ENCODE results near the gene DNAAF9. TPM values are rescaled to one million over a fixed set of nuclear protein-coding genes. Genes with fewer than 3 reads are reported as not detected.
A peak's percentile ranks its signal among the peaks of the same experiment; 100 is the strongest.

DNAAF9 gene
- total and polyA plus RNA-seq, 3 donors from 2014 or later, result 22.1 to 36.8 (median 31.6) TPM

GRCh38 chr20:3383878-3384495 lies 23.5 kb downstream of the DNAAF9 start:
- DNase-seq, result no peak
- intact Hi-C loops (cut with DNase I; ENCODE audit: low total_unique reads), result no loop called here
- H3K27me3 ChIP-seq, result no peaks in the 10 kb centered on the region
- no peaks in the 10 kb centered on the region for H3K4me1 ChIP-seq
- H3K36me3 ChIP-seq (ENCODE audit: low read depth, missing control alignments), result no peaks in the 10 kb centered on the region
- WGBS, 2 donors, result 84 to 95% methylated on average over 7 of the region's 7 CpGs
- no peak for TF ChIP-seq CTCF (IDR thresholded peaks at IDR 0.05)
- TF ChIP-seq POLR2A (IDR thresholded peaks at IDR 0.05), result no peak
- H3K27ac ChIP-seq, result no peak overlapping the region
- H3K4me3 ChIP-seq, result no peak overlapping the region
- H3K9me3 ChIP-seq, result no peaks in the 10 kb centered on the region

- Histone ChIP-seq H3K27ac (no peak overlapping the region), H3K4me3 (no peak overlapping the region), H3K36me3 (ENCODE audit: low read depth, missing control alignments) (no peaks in the 10 kb centered on the region), H3K27me3 (no peaks in the 10 kb centered on the region), H3K4me1 (no peaks in the 10 kb centered on the region), H3K9me3 (no peaks in the 10 kb centered on the region)
- DNase-seq, result no peak
- 89 to 91% methylated on average over 3 of the region's 3 CpGs for WGBS, 2 donors
- no peak for TF ChIP-seq POLR2A (IDR thresholded peaks at IDR 0.05)
- TF ChIP-seq CTCF (IDR thresholded peaks at IDR 0.05), result no peak
- intact Hi-C loops (cut with DNase I; ENCODE audit: low total_unique reads), result no loop called here
These were observed 24.6 kb downstream of the DNAAF9 start for GRCh38 chr20:3382836-3383235.

GRCh38 chr20:3380228-3381070 lies 27.0 kb downstream of the DNAAF9 start:
- no peaks in the 10 kb centered on the region for H3K27me3 ChIP-seq
- no peaks in the 10 kb centered on the region for H3K36me3 ChIP-seq (ENCODE audit: low read depth, missing control alignments)
- H3K27ac ChIP-seq, result no peak overlapping the region
- WGBS, 2 donors, result 60 to 69% methylated on average over 2 of the region's 2 CpGs
- no peaks in the 10 kb centered on the region for H3K4me1 ChIP-seq
- no peaks in the 10 kb centered on the region for H3K9me3 ChIP-seq
- DNase-seq, result peak; percentile 33
- intact Hi-C loops (cut with DNase I; ENCODE audit: low total_unique reads), result no loop called here
- no peak for TF ChIP-seq POLR2A (IDR thresholded peaks at IDR 0.05)
- no peak overlapping the region for H3K4me3 ChIP-seq

GRCh38 chr20:3378138-3378537 lies 29.3 kb downstream of the DNAAF9 start:
- no peak overlapping the region for H3K27ac ChIP-seq
- H3K4me3 ChIP-seq, result no peak overlapping the region
- H3K4me1 ChIP-seq, result no peaks in the 10 kb centered on the region
- WGBS, 2 donors, result 67 to 79% methylated on average over 2 of the region's 2 CpGs
- H3K9me3 ChIP-seq, result no peaks in the 10 kb centered on the region
- TF ChIP-seq CTCF (IDR thresholded peaks at IDR 0.05), result no peak
- intact Hi-C loops (cut with DNase I; ENCODE audit: low total_unique reads), result no loop called here
- DNase-seq, result no peak
- H3K36me3 ChIP-seq (ENCODE audit: low read depth, missing control alignments), result no peaks in the 10 kb centered on the region
- H3K27me3 ChIP-seq, result no peaks in the 10 kb centered on the region

- TF ChIP-seq CTCF (IDR thresholded peaks at IDR 0.05) (no peak), POLR2A (IDR thresholded peaks at IDR 0.05) (no peak)
- Histone ChIP-seq H3K4me3 (no peak overlapping the region), H3K9me3 (no peaks in the 10 kb centered on the region), H3K27ac (no peak overlapping the region), H3K27me3 (no peaks in the 10 kb centered on the region), H3K4me1 (no peaks in the 10 kb centered on the region), H3K36me3 (ENCODE audit: low read depth, missing control alignments) (no peaks in the 10 kb centered on the region)
- 85 to 86% methylated on average over 2 of the region's 2 CpGs for WGBS, 2 donors
- intact Hi-C loops (cut with DNase I; ENCODE audit: low total_unique reads), result no loop called here
- DNase-seq, result no peak
These were observed 29.8 kb downstream of the DNAAF9 start for GRCh38 chr20:3377644-3378043.

Measured in testis (tissue), 3 donors.